ENCODE results near the gene PRKCB. TPM values are rescaled to one million over a fixed set of nuclear protein-coding genes. Genes with fewer than 3 reads are reported as not detected.

The PRKCB gene
- total and polyA plus RNA-seq, 4 donors = 1.6 to 9.4 (median 4.0) TPM

DNA sequence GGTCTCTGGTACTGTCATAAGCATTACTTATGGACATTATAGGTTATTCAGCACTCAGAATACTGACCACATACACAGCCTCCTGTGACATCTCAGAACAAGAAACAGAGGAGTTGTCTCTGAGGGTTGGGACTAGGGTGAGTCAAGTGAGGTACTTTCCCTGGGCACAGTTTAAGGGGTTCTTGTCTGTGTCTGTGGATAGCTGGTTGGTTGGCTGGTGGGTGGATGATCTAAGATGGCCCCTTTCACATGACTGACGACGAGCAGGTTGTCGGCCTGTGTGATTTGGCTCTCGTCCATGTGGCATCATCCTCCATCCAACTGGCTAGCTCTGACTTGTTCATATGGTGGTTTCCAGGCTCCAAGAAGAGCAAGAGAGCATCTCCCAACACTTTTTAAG, 163.9 kb downstream of the PRKCB start:
- Histone ChIP-seq H3K4me1 (ENCODE audit: control insufficient read depth in 4 of 4, insufficient read depth in 4 of 4, low read length in 3 of 4) (no peaks in the 10 kb centered on the region), H3K27ac (ENCODE audit: low read depth in 1 of 2, low read length in 2 of 2) (no peak overlapping the region), H3K9ac (ENCODE audit: low read depth in 1 of 2, low read length in 2 of 2) (no peak overlapping the region), H3K4me3 (ENCODE audit: low read depth in 1 of 3, low read length in 3 of 3) (no peak overlapping the region), H3K36me3 (ENCODE audit: control insufficient read depth in 4 of 4, insufficient read depth in 3 of 4, low read depth in 1 of 4, low read length in 3 of 4) (no peaks in the 10 kb centered on the region), H3K9me3 (ENCODE audit: control insufficient read depth in 4 of 4, low read length in 3 of 4) (no peaks in the 10 kb centered on the region), H3K27me3 (ENCODE audit: control insufficient read depth in 4 of 4, insufficient read depth in 4 of 4, low read length in 3 of 4) (no peaks in the 10 kb centered on the region)
- TF ChIP-seq, protein P1, sequence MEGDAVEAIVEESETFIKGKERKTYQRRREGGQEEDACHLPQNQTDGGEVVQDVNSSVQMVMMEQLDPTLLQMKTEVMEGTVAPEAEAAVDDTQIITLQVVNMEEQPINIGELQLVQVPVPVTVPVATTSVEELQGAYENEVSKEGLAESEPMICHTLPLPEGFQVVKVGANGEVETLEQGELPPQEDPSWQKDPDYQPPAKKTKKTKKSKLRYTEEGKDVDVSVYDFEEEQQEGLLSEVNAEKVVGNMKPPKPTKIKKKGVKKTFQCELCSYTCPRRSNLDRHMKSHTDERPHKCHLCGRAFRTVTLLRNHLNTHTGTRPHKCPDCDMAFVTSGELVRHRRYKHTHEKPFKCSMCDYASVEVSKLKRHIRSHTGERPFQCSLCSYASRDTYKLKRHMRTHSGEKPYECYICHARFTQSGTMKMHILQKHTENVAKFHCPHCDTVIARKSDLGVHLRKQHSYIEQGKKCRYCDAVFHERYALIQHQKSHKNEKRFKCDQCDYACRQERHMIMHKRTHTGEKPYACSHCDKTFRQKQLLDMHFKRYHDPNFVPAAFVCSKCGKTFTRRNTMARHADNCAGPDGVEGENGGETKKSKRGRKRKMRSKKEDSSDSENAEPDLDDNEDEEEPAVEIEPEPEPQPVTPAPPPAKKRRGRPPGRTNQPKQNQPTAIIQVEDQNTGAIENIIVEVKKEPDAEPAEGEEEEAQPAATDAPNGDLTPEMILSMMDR (IDR thresholded peaks at IDR 0.05; ENCODE audit: low read depth, low read length, missing input control) = no peak
- TF ChIP-seq RAD21 (IDR thresholded peaks at IDR 0.05) (no peak), HNF4A (conservative IDR thresholded peaks at IDR 0.05) (no peak), FOXA2 (IDR thresholded peaks at IDR 0.05) (no peak), EGR1 (IDR thresholded peaks at IDR 0.05; ENCODE audit: low read depth in 2 of 2) (no peak), RXRA (IDR thresholded peaks at IDR 0.05) (no peak), HNF4G (IDR thresholded peaks at IDR 0.05) (no peak), FOXA1 (IDR thresholded peaks at IDR 0.05) (no peak), SP1 (IDR thresholded peaks at IDR 0.05) (no peak), TAF1 (conservative IDR thresholded peaks at IDR 0.05) (no peak), JUND (IDR thresholded peaks at IDR 0.05) (no peak), YY1 (IDR thresholded peaks at IDR 0.05) (no peak)
- TF ChIP-seq, protein P2, sequence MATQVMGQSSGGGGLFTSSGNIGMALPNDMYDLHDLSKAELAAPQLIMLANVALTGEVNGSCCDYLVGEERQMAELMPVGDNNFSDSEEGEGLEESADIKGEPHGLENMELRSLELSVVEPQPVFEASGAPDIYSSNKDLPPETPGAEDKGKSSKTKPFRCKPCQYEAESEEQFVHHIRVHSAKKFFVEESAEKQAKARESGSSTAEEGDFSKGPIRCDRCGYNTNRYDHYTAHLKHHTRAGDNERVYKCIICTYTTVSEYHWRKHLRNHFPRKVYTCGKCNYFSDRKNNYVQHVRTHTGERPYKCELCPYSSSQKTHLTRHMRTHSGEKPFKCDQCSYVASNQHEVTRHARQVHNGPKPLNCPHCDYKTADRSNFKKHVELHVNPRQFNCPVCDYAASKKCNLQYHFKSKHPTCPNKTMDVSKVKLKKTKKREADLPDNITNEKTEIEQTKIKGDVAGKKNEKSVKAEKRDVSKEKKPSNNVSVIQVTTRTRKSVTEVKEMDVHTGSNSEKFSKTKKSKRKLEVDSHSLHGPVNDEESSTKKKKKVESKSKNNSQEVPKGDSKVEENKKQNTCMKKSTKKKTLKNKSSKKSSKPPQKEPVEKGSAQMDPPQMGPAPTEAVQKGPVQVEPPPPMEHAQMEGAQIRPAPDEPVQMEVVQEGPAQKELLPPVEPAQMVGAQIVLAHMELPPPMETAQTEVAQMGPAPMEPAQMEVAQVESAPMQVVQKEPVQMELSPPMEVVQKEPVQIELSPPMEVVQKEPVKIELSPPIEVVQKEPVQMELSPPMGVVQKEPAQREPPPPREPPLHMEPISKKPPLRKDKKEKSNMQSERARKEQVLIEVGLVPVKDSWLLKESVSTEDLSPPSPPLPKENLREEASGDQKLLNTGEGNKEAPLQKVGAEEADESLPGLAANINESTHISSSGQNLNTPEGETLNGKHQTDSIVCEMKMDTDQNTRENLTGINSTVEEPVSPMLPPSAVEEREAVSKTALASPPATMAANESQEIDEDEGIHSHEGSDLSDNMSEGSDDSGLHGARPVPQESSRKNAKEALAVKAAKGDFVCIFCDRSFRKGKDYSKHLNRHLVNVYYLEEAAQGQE (IDR thresholded peaks at IDR 0.05) = no peak
- TF ChIP-seq, protein P3, sequence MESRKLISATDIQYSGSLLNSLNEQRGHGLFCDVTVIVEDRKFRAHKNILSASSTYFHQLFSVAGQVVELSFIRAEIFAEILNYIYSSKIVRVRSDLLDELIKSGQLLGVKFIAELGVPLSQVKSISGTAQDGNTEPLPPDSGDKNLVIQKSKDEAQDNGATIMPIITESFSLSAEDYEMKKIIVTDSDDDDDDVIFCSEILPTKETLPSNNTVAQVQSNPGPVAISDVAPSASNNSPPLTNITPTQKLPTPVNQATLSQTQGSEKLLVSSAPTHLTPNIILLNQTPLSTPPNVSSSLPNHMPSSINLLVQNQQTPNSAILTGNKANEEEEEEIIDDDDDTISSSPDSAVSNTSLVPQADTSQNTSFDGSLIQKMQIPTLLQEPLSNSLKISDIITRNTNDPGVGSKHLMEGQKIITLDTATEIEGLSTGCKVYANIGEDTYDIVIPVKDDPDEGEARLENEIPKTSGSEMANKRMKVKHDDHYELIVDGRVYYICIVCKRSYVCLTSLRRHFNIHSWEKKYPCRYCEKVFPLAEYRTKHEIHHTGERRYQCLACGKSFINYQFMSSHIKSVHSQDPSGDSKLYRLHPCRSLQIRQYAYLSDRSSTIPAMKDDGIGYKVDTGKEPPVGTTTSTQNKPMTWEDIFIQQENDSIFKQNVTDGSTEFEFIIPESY (IDR thresholded peaks at IDR 0.05) = no peak
- TF ChIP-seq, protein P4, sequence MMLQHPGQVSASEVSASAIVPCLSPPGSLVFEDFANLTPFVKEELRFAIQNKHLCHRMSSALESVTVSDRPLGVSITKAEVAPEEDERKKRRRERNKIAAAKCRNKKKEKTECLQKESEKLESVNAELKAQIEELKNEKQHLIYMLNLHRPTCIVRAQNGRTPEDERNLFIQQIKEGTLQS (IDR thresholded peaks at IDR 0.05) = no peak
- WGBS = 73% methylated on average over 4 of the region's 4 CpGs
- DNase-seq (ENCODE audit: low spot score) = no peak

DNA sequence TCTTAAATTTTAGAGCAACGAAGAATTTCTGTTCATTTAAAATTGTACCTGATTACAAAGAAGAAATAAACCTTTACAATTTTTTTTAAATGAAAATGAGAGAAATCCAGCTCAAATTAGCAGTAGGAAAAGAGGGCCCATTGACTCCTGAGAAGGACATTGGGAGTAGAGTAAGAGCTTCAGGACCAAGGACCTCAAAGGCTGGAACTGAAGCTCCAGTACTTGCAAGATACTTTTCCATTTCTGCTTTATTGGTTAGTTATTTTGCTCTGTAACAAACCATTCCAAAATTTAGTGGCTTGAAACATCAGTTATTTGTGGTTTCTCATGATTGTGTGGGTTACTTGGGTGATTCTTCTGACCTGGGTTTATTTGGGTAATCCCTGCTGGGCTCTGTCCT, 165.9 kb downstream of the PRKCB start:
- H3K4me1 ChIP-seq (ENCODE audit: control insufficient read depth in 4 of 4, insufficient read depth in 4 of 4, low read length in 3 of 4) = no peaks in the 10 kb centered on the region
- WGBS = 50% methylated on average over 1 of the region's 1 CpG
- TF ChIP-seq, protein P5, sequence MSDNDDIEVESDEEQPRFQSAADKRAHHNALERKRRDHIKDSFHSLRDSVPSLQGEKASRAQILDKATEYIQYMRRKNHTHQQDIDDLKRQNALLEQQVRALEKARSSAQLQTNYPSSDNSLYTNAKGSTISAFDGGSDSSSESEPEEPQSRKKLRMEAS (IDR thresholded peaks at IDR 0.05) = no peak
- TF ChIP-seq, protein P1 (IDR thresholded peaks at IDR 0.05; ENCODE audit: low read depth, low read length, missing input control) = no peak
- no peak for TF ChIP-seq RXRA (IDR thresholded peaks at IDR 0.05)
- TF ChIP-seq, protein P4 (IDR thresholded peaks at IDR 0.05) = no peak
- TF ChIP-seq FOXA1 (IDR thresholded peaks at IDR 0.05) = no peak
- no peak for TF ChIP-seq EGR1 (IDR thresholded peaks at IDR 0.05; ENCODE audit: low read depth in 2 of 2)
- TF ChIP-seq HNF4A (conservative IDR thresholded peaks at IDR 0.05) = no peak
- no peak for TF ChIP-seq NR2F2 (IDR thresholded peaks at IDR 0.05)
- TF ChIP-seq RAD21 (IDR thresholded peaks at IDR 0.05) = no peak
- DNase-seq (ENCODE audit: low spot score) = no peak
- no peaks in the 10 kb centered on the region for H3K9me3 ChIP-seq (ENCODE audit: control insufficient read depth in 4 of 4, low read length in 3 of 4)
- H3K4me3 ChIP-seq (ENCODE audit: low read depth in 1 of 3, low read length in 3 of 3) = no peak overlapping the region
- H3K9ac ChIP-seq (ENCODE audit: low read depth in 1 of 2, low read length in 2 of 2) = no peak overlapping the region
- H3K27me3 ChIP-seq (ENCODE audit: control insufficient read depth in 4 of 4, insufficient read depth in 4 of 4, low read length in 3 of 4) = peaks cover 0 to 3% (median 0%) of the 10 kb centered on the region in 4 donors
- H3K27ac ChIP-seq (ENCODE audit: low read depth in 1 of 2, low read length in 2 of 2) = no peak overlapping the region
- no peaks in the 10 kb centered on the region for H3K36me3 ChIP-seq (ENCODE audit: control insufficient read depth in 4 of 4, insufficient read depth in 3 of 4, low read depth in 1 of 4, low read length in 3 of 4)
